Measurements from ENCODE around the gene TCF12. TPM values are rescaled to one million over a fixed set of nuclear protein-coding genes. Genes with fewer than 3 reads are reported as not detected.

TCF12 gene
- total RNA-seq, 2 donors from 2014 or later: 69.4 to 140 TPM

- peak; percentile 40 to 57 for ATAC-seq
- DNase-seq (ENCODE audit: low spot score): no peak
- no peak overlapping the region for H3K27ac Mint-ChIP-seq
- peaks cover 23 to 36% of the 10 kb centered on the region in 2 donors for H3K27me3 Mint-ChIP-seq
- H3K36me3 Mint-ChIP-seq: no peaks in the 10 kb centered on the region
- H3K9me3 Mint-ChIP-seq: no peaks in the 10 kb centered on the region
- peaks cover 20 to 21% of the 10 kb centered on the region in 2 donors for H3K4me1 Mint-ChIP-seq (ENCODE audit: low read depth in 2 of 2)
- no peak overlapping the region for H3K4me3 Mint-ChIP-seq
Measured at GRCh38 chr15:57329582-57330367, 411.3 kb downstream of the TCF12 start.

GRCh38 chr15:57330619-57331340, 412.3 kb downstream of the TCF12 start:
- H3K27ac Mint-ChIP-seq: no peak overlapping the region
- no peak overlapping the region for H3K4me3 Mint-ChIP-seq
- peaks cover 25 to 40% of the 10 kb centered on the region in 2 donors for H3K27me3 Mint-ChIP-seq
- H3K4me1 Mint-ChIP-seq (ENCODE audit: low read depth in 2 of 2): peaks cover 21 to 22% of the 10 kb centered on the region in 2 donors
- no peaks in the 10 kb centered on the region for H3K9me3 Mint-ChIP-seq
- ATAC-seq (no peak), DNase-seq (ENCODE audit: low spot score) (no peak)
- H3K36me3 Mint-ChIP-seq: no peaks in the 10 kb centered on the region

GRCh38 chr15:57332326-57332725, 413.9 kb downstream of the TCF12 start:
- Mint-ChIP-seq H3K4me1 (ENCODE audit: low read depth in 2 of 2) (peaks cover 21 to 22% of the 10 kb centered on the region in 2 donors), H3K9me3 (no peaks in the 10 kb centered on the region), H3K4me3 (no peak overlapping the region), H3K36me3 (no peaks in the 10 kb centered on the region), H3K27me3 (peaks cover 31 to 40% of the 10 kb centered on the region in 2 donors), H3K27ac (no peak overlapping the region)
- ATAC-seq (no peak), DNase-seq (ENCODE audit: low spot score) (no peak)

- DNase-seq (ENCODE audit: low spot score): no peak
- no peaks in the 10 kb centered on the region for H3K36me3 Mint-ChIP-seq
- ATAC-seq: no peak
- peaks cover 21 to 22% of the 10 kb centered on the region in 2 donors for H3K4me1 Mint-ChIP-seq (ENCODE audit: low read depth in 2 of 2)
- H3K27me3 Mint-ChIP-seq: peaks cover 31 to 40% of the 10 kb centered on the region in 2 donors
- H3K4me3 Mint-ChIP-seq: no peak overlapping the region
- no peak overlapping the region for H3K27ac Mint-ChIP-seq
- H3K9me3 Mint-ChIP-seq: no peaks in the 10 kb centered on the region
Measured at GRCh38 chr15:57333487-57333886, 415.0 kb downstream of the TCF12 start.

GRCh38 chr15:57334257-57334656, 415.8 kb downstream of the TCF12 start:
- Mint-ChIP-seq H3K9me3 (no peaks in the 10 kb centered on the region), H3K36me3 (no peaks in the 10 kb centered on the region), H3K4me3 (no peak overlapping the region), H3K27me3 (peaks cover 34 to 37% of the 10 kb centered on the region in 2 donors), H3K27ac (no peak overlapping the region), H3K4me1 (ENCODE audit: low read depth in 2 of 2) (peaks cover 21 to 22% of the 10 kb centered on the region in 2 donors)
- ATAC-seq (no peak), DNase-seq (ENCODE audit: low spot score) (no peak)

GRCh38 chr15:57335293-57335715, 416.9 kb downstream of the TCF12 start:
- DNase-seq (ENCODE audit: low spot score) (no peak), ATAC-seq (no peak)
- Mint-ChIP-seq H3K4me3 (no peak overlapping the region), H3K9me3 (no peaks in the 10 kb centered on the region), H3K27me3 (peaks cover 27 to 33% of the 10 kb centered on the region in 2 donors), H3K27ac (no peak overlapping the region), H3K4me1 (ENCODE audit: low read depth in 2 of 2) (peaks cover 14 to 15% of the 10 kb centered on the region in 2 donors), H3K36me3 (no peaks in the 10 kb centered on the region)

- no peaks in the 10 kb centered on the region for H3K36me3 Mint-ChIP-seq
- H3K27me3 Mint-ChIP-seq: peaks cover 23 to 29% of the 10 kb centered on the region in 2 donors
- DNase-seq (ENCODE audit: low spot score): no peak
- H3K9me3 Mint-ChIP-seq: no peaks in the 10 kb centered on the region
- no peak overlapping the region for H3K27ac Mint-ChIP-seq
- H3K4me1 Mint-ChIP-seq (ENCODE audit: low read depth in 2 of 2): peaks cover 10 to 11% of the 10 kb centered on the region in 2 donors
- no peak for ATAC-seq
- no peak overlapping the region for H3K4me3 Mint-ChIP-seq
Measured at GRCh38 chr15:57335719-57336118, 417.3 kb downstream of the TCF12 start.

GRCh38 chr15:57337868-57338411, 419.5 kb downstream of the TCF12 start:
- DNase-seq (ENCODE audit: low spot score): no peak
- Mint-ChIP-seq H3K27me3 (peaks cover 14 to 27% of the 10 kb centered on the region in 2 donors), H3K4me1 (ENCODE audit: low read depth in 2 of 2) (peaks cover 10 to 11% of the 10 kb centered on the region in 2 donors), H3K36me3 (no peaks in the 10 kb centered on the region), H3K4me3 (no peak overlapping the region), H3K27ac (no peak overlapping the region), H3K9me3 (no peaks in the 10 kb centered on the region)
- ATAC-seq: no peak

GRCh38 chr15:57339321-57339720, 420.9 kb downstream of the TCF12 start:
- Mint-ChIP-seq H3K36me3 (no peaks in the 10 kb centered on the region), H3K27me3 (peaks cover 8 to 24% of the 10 kb centered on the region in 2 donors), H3K4me3 (no peak overlapping the region), H3K4me1 (ENCODE audit: low read depth in 2 of 2) (peaks cover 4 to 5% of the 10 kb centered on the region in 2 donors), H3K27ac (no peak overlapping the region), H3K9me3 (no peaks in the 10 kb centered on the region)
- no peak for ATAC-seq
- no peak for DNase-seq (ENCODE audit: low spot score)

Other genes starting within 250 kb of the TCF12 start
- 10 to 100 TPM; 24.4 to 25.0 TPM for gene ZNF280D, start 185.1 kb upstream of the TCF12 start, total RNA-seq

All from natural killer cell treated with Interleukin-12 subunit alpha and Interleukin-12 subunit beta and Interleukin-15 and Interleukin-18, amount 100 ng/mL, for 72 hours (primary cell).